ENCODE data around the gene ITPKB.

GRCh38 chr1:226634611-226635246 is 104.4 kb downstream of the ITPKB start:
- no peak for TF ChIP-seq EZH2 (IDR thresholded peaks at IDR 0.05; ENCODE audit: borderline replicate concordance, low read depth, low read length, severe bottlenecking)
- no peak for TF ChIP-seq CTCF (IDR thresholded peaks at IDR 0.05; ENCODE audit: borderline replicate concordance, extremely low read depth, low read length, poor library complexity, severe bottlenecking)

All from DND-41 (cell line).